ENCODE measurements around the gene ABCA1.
"Not testable (repeated sequence)": the region's sequence is repeated elsewhere in the genome, so short reads cannot be mapped to it uniquely, and the experiment has no call there.

The ABCA1 gene

DNA sequence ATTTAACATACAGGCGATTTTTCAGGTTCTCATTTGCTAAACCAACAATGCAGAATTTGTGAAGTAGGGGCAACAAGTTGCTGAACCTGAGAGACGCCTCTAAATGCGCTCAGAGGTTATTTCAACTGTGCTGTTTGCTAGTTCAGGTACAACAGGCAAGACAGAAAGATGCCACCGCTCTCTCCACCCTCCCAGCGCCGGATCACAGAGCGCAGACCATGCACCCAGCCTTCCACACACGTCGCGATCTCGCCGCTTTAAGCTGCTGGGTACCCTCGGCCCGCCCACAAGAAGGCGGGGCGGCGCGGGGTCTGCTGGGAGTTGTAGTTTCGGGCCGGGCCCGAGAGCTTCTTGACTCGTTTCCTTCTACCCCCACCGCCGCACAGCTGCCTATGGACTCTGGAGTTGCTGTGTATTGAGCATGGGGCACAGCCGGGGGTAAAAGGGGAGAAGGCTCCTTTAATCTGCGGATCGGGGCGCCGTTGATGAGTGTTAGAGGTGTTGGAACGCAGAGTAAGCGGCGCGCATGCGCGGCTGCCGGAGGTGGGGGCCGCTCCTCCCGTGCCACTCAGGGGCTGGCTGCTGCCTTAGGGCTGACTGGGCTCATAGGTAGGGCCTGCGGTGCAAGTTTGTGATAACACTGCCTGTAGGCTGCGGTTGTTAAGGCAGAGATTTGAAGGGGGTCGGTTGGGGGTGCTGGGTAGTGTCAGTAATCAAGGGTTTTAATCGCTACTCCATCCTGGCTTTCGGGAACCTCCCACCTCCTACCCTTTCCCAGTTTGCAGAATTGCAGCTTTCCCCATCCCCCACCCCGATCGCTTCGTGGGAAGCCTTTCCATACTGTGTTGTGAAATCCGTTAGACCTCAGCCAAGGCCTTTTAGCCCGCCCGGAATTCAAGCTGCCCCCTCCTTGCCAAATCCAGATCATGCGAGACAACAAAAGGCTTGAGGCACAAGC is 40.3 kb upstream of the ABCA1 start:
- peak; percentile 98 for DNase-seq (ENCODE audit: low read depth)
- Histone ChIP-seq H3K9me3 (ENCODE audit: control insufficient read depth, low read length) (no peaks in the 10 kb centered on the region), H3K4me1 (ENCODE audit: control insufficient read depth, insufficient read depth, low read length) (peaks cover 29% of the 10 kb centered on the region), H3K4me3 (ENCODE audit: low read length) (peak overlapping the region; percentile 88), H3K27me3 (replicated peaks; ENCODE audit: control insufficient read depth, insufficient read depth, low read length) (no peaks in the 10 kb centered on the region), H3K36me3 (ENCODE audit: control insufficient read depth, insufficient read depth, low read length, severe bottlenecking) (no peaks in the 10 kb centered on the region), H3K9ac (ENCODE audit: low read length) (peak overlapping the region; percentile 95)

DNA sequence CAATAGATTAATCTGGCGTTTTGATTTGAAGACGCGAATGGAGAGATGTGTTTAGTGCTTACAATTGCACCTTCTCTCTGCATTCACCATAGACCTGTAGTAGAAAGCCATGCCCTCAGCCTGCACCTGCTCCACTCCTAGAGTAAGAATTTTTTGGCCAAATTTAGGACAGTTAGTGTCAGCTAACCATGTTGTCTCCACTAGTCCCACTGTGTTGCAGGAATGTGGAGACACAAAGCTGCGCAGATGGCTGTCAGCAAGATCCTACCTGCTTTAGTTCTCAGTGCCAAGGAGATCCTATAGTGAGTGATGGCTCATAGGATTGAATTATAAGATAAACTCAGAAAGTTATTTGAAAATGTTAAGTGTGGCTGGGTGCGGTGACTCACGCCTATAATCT is 35.1 kb upstream of the ABCA1 start:
- Histone ChIP-seq H3K4me1 (ENCODE audit: control insufficient read depth, insufficient read depth, low read length) (peaks cover 40% of the 10 kb centered on the region), H3K9me3 (ENCODE audit: control insufficient read depth, low read length) (no peaks in the 10 kb centered on the region), H3K36me3 (ENCODE audit: control insufficient read depth, insufficient read depth, low read length, severe bottlenecking) (no peaks in the 10 kb centered on the region), H3K9ac (ENCODE audit: low read length) (no peak overlapping the region), H3K4me3 (ENCODE audit: low read length) (no peak overlapping the region), H3K27me3 (replicated peaks; ENCODE audit: control insufficient read depth, insufficient read depth, low read length) (no peaks in the 10 kb centered on the region)
- no peak for DNase-seq (ENCODE audit: low read depth)

DNA sequence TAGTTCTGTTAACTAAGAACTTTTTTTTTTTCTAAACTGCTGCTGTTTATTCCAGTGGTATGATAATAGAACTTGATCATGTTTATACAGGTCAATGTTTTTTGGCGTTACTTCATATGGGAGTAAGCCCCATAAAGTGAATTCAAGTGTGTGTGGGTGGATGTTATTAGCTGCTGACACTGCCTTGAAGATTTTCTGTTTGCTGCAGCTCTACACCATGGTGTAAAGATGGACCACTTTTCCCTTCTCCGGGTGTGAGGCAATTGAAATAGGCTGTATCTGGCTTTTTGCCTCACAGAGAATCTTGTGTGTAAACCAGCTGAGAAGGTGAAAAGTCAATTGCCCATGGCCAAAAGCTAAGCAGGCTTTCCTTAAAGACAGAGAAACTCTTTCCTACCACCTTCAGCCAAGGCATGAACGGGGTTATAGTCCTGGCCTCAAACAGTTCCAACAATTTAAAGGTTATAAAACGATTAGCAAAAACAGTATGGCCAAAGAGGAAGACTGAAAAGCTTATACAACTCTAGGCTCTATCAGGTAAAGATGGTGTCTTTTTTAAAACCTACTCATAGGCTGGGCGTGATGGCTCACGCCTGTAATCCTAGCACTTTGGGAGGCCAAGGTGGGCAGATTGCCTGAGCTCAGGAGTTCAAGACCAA is 33.9 kb upstream of the ABCA1 start:
- H3K4me3 ChIP-seq (ENCODE audit: low read length): no peak overlapping the region
- no peaks in the 10 kb centered on the region for H3K36me3 ChIP-seq (ENCODE audit: control insufficient read depth, insufficient read depth, low read length, severe bottlenecking)
- H3K9ac ChIP-seq (ENCODE audit: low read length): peak overlapping the region; percentile 27
- no peak for DNase-seq (ENCODE audit: low read depth)
- H3K27me3 ChIP-seq (replicated peaks; ENCODE audit: control insufficient read depth, insufficient read depth, low read length): no peaks in the 10 kb centered on the region
- H3K9me3 ChIP-seq (ENCODE audit: control insufficient read depth, low read length): no peaks in the 10 kb centered on the region
- H3K4me1 ChIP-seq (ENCODE audit: control insufficient read depth, insufficient read depth, low read length): peaks cover 46% of the 10 kb centered on the region

DNA sequence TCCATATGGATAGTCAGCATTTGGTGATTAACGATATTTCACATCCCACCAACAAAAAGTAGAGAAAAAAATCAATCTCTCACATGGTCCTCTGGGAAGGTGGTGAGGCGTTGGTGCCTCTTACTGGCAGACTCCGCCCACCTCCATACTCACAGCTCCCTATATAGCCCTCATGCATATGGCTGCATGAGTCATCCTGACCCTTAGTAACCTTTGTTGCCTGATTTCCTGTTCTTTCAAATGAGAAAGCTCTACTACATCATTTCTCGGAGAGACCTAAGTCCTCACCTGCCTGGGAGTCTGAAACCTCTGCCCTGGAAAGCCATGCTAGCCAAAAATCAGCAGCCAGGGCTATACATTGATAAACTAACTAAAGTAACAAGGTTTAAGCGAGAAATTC is 33.3 kb upstream of the ABCA1 start:
- Histone ChIP-seq H3K36me3 (ENCODE audit: control insufficient read depth, insufficient read depth, low read length, severe bottlenecking) (no peaks in the 10 kb centered on the region), H3K4me3 (ENCODE audit: low read length) (no peak overlapping the region), H3K9ac (ENCODE audit: low read length) (peak overlapping the region; percentile 27), H3K27me3 (replicated peaks; ENCODE audit: control insufficient read depth, insufficient read depth, low read length) (no peaks in the 10 kb centered on the region), H3K9me3 (ENCODE audit: control insufficient read depth, low read length) (no peaks in the 10 kb centered on the region), H3K4me1 (ENCODE audit: control insufficient read depth, insufficient read depth, low read length) (peaks cover 46% of the 10 kb centered on the region)
- DNase-seq (ENCODE audit: low read depth): no peak

DNA sequence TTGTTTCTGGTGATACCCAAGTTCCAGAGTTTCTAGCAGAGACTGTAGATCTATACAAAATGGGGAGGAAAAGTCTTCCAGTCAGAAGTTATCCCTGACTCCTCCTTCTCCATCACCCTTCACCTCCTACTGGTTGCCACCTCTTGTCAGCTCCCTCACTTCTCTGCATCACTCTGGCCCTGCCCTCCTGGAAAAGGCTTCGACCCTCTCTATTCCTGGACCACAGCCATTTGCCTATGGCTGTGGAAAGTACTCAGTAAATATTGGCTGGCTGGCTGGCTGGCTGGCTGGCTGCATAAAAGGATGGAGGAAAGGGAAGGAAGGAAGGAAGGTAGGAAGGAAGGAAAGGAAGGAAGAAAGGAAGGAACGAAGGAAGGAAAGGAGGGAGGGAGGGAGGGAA is 32.7 kb upstream of the ABCA1 start:
- Histone ChIP-seq H3K9me3 (ENCODE audit: control insufficient read depth, low read length) (no peaks in the 10 kb centered on the region), H3K27me3 (replicated peaks; ENCODE audit: control insufficient read depth, insufficient read depth, low read length) (no peaks in the 10 kb centered on the region), H3K9ac (ENCODE audit: low read length) (no peak overlapping the region), H3K4me3 (ENCODE audit: low read length) (no peak overlapping the region), H3K4me1 (ENCODE audit: control insufficient read depth, insufficient read depth, low read length) (peaks cover 46% of the 10 kb centered on the region), H3K36me3 (ENCODE audit: control insufficient read depth, insufficient read depth, low read length, severe bottlenecking) (no peaks in the 10 kb centered on the region)
- no peak for DNase-seq (ENCODE audit: low read depth)

DNA sequence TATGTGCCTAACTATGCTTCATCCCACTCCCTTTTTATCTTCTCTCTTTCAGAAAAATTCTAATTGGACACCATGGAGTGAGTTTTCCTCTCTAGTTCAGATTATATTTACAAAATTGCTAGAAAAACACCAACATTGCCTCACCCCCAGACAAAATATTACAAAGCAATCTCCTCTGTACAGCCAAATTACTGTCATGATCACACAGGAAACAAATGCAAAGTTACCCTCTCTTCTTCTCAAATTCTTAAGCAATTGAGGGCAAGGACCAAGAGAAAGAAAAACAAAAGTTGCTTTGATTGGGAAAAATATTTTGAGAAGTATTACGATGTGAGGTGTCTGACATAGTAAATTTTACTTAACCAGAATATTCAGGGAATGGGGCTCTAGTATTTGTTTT is 30.8 kb upstream of the ABCA1 start:
- no peaks in the 10 kb centered on the region for H3K27me3 ChIP-seq (replicated peaks; ENCODE audit: control insufficient read depth, insufficient read depth, low read length)
- DNase-seq (ENCODE audit: low read depth): peak; percentile 55
- H3K9ac ChIP-seq (ENCODE audit: low read length): peak overlapping the region; percentile 71
- H3K4me3 ChIP-seq (ENCODE audit: low read length): peak overlapping the region; percentile 39
- peaks cover 46% of the 10 kb centered on the region for H3K4me1 ChIP-seq (ENCODE audit: control insufficient read depth, insufficient read depth, low read length)
- H3K9me3 ChIP-seq (ENCODE audit: control insufficient read depth, low read length): no peaks in the 10 kb centered on the region
- H3K36me3 ChIP-seq (ENCODE audit: control insufficient read depth, insufficient read depth, low read length, severe bottlenecking): no peaks in the 10 kb centered on the region

DNA sequence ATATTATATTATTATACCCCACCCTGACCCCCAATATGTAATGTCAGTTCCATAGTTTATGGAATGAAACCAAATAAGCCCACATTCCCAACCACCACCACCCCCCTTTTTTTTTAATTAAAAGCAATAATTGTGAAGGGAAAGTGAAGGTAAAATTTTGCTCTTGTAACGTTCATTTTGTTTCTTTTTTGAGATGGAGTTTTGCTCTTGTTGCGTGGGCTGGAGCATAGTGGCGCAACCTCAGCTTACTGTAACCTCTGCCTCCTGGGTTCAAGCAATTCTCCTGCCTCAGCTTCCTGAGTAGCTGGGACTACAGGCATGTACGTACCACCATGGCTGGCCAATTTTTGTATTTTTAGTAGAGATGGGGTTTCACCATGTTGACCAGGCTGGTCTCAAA is 30.1 kb upstream of the ABCA1 start:
- not testable (repeated sequence) for DNase-seq (ENCODE audit: low read depth); H3K36me3 ChIP-seq (ENCODE audit: control insufficient read depth, insufficient read depth, low read length, severe bottlenecking); H3K9ac ChIP-seq (ENCODE audit: low read length); H3K27me3 ChIP-seq (replicated peaks; ENCODE audit: control insufficient read depth, insufficient read depth, low read length); H3K4me3 ChIP-seq (ENCODE audit: low read length); H3K9me3 ChIP-seq (ENCODE audit: control insufficient read depth, low read length)
- H3K4me1 ChIP-seq (ENCODE audit: control insufficient read depth, insufficient read depth, low read length): peaks cover 46% of the 10 kb centered on the region

DNA sequence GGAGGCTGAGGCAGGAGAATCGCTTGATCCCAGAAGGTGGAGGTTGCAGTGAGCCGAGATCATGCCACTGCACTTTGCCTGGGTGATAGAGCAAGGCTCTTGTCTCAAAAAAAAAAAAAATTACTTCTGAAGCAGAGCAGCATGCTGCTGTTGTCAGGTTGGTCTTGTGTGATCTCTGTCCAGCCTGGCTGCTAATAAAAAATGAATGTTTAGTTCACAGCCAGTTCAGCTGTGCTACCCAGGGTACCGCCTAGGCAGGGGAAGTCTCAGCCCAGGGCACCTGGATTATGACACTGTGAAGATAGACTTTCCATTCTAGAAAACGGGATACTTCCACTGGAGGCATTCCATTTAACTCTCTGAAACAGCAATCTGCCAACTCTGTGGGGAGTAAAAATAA is 23.5 kb upstream of the ABCA1 start:
- Histone ChIP-seq H3K4me3 (ENCODE audit: low read length) (no peak overlapping the region), H3K27me3 (replicated peaks; ENCODE audit: control insufficient read depth, insufficient read depth, low read length) (no peaks in the 10 kb centered on the region), H3K9ac (ENCODE audit: low read length) (no peak overlapping the region), H3K4me1 (ENCODE audit: control insufficient read depth, insufficient read depth, low read length) (no peaks in the 10 kb centered on the region), H3K36me3 (ENCODE audit: control insufficient read depth, insufficient read depth, low read length, severe bottlenecking) (no peaks in the 10 kb centered on the region), H3K9me3 (ENCODE audit: control insufficient read depth, low read length) (no peaks in the 10 kb centered on the region)
- no peak for DNase-seq (ENCODE audit: low read depth)

DNA sequence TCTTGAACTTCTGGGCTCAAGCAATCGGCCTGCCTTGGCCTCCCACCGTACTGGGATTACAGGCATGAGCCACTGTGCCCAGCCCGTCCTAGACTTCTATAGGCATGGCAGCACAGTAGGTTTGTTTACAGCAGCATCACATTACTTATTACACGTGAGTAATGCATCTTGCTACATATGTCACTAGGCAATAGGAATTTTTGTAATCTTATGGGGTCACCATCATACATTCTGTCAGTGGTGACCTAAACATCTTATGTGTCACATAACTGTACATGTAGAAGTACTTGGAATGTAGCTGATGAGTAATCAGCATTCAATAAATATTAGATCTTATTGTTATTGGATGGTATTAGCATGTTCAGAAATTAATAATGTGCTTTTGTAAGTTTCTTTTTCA is 22.9 kb upstream of the ABCA1 start:
- Histone ChIP-seq H3K4me3 (ENCODE audit: low read length) (no peak overlapping the region), H3K27me3 (replicated peaks; ENCODE audit: control insufficient read depth, insufficient read depth, low read length) (no peaks in the 10 kb centered on the region), H3K9me3 (ENCODE audit: control insufficient read depth, low read length) (no peaks in the 10 kb centered on the region), H3K4me1 (ENCODE audit: control insufficient read depth, insufficient read depth, low read length) (no peaks in the 10 kb centered on the region), H3K9ac (ENCODE audit: low read length) (no peak overlapping the region), H3K36me3 (ENCODE audit: control insufficient read depth, insufficient read depth, low read length, severe bottlenecking) (no peaks in the 10 kb centered on the region)
- no peak for DNase-seq (ENCODE audit: low read depth)

DNA sequence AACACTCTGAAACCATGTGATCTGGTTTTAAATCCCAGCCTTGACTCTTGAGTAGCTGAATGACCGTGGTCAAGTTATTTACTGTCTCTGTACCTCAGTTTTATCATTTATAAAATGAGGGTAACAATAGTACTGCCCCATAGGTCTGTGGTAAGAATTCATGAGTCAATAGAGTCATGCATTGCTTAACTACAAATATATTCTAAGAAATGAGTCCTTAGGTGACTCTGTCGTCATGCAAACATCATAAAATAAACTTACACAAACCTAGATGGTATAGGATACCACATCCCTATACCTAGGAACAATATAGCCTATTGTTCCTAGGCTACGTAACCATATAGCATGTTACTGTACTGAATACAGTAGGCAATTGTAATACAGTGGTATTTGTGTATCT is 20.3 kb upstream of the ABCA1 start:
- Histone ChIP-seq H3K9me3 (ENCODE audit: control insufficient read depth, low read length) (no peaks in the 10 kb centered on the region), H3K27me3 (replicated peaks; ENCODE audit: control insufficient read depth, insufficient read depth, low read length) (no peaks in the 10 kb centered on the region), H3K4me1 (ENCODE audit: control insufficient read depth, insufficient read depth, low read length) (no peaks in the 10 kb centered on the region), H3K4me3 (ENCODE audit: low read length) (no peak overlapping the region), H3K9ac (ENCODE audit: low read length) (no peak overlapping the region), H3K36me3 (ENCODE audit: control insufficient read depth, insufficient read depth, low read length, severe bottlenecking) (no peaks in the 10 kb centered on the region)
- no peak for DNase-seq (ENCODE audit: low read depth)

DNA sequence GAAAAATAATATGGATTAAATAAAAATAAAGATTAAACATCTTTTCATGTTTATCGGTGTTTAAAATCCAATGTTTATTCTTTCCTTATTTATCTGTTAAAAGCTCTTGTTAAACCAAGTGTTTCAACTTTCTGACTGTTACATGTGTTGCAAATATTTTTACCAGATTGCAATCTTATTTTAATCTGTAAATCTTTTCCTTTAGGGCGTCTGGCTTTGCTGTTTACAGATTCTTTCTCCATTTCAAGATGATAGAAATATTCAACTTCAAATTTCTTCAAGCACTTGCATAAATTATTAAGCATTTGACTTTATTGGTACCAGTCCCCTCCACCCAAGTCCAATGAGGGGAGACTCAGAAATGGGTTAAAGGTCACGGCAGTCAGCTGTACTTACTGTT is 16.9 kb upstream of the ABCA1 start:
- Histone ChIP-seq H3K36me3 (ENCODE audit: control insufficient read depth, insufficient read depth, low read length, severe bottlenecking) (no peaks in the 10 kb centered on the region), H3K4me1 (ENCODE audit: control insufficient read depth, insufficient read depth, low read length) (no peaks in the 10 kb centered on the region), H3K9ac (ENCODE audit: low read length) (no peak overlapping the region), H3K9me3 (ENCODE audit: control insufficient read depth, low read length) (no peaks in the 10 kb centered on the region), H3K4me3 (ENCODE audit: low read length) (no peak overlapping the region), H3K27me3 (replicated peaks; ENCODE audit: control insufficient read depth, insufficient read depth, low read length) (no peaks in the 10 kb centered on the region)
- peak; percentile 63 for DNase-seq (ENCODE audit: low read depth)
